B cell (primary cell): ENCODE measurements around the gene SDC1. TPM values are rescaled to one million over a fixed set of nuclear protein-coding genes. Genes with fewer than 3 reads are reported as not detected.

Source experiments
- ATAC-seq: fragments of 200-7000 bp; cut with Tn5 transposase; one replicate; pipeline ENCODE4 v1.10.0; 2021; ENCODE audit warnings: low read depth, mild to moderate bottlenecking, moderate number of reproducible peaks, moderate library complexity
- CTCF ChIA-PET: fragments of 350-600 bp; sonication (Branson Sonifier 250); formaldehyde crosslinking; loops from one replicate; lab custom pipeline; 2021; ENCODE audit warnings: antibody characterized with exemption, inconsistent platforms; lab: Charles Lee
- POLR2A ChIA-PET: fragments of 350-600 bp; sonication (Branson Sonifier 250); formaldehyde crosslinking; loops from one replicate; lab custom pipeline; 2021; ENCODE audit warnings: antibody characterized with exemption; lab: Charles Lee
- DNase-seq: peaks from one replicate; pipeline ENCODE4 v3.0.0; 2013
- H2AFZ ChIP-seq: 2 replicates; pipeline ENCODE4 v1.6.1; 2012; ENCODE audit warnings: mild to moderate bottlenecking, low read depth, low read length; ENCODE audit not compliant: insufficient read depth, poor library complexity, severe bottlenecking
- H3K27ac ChIP-seq, 2 donors: 1 replicate in 1 of 2; 2 replicates in 1 of 2; pipeline ENCODE4 v1.5.1; 2012 to 2013; ENCODE audit warnings: low read length in 2 of 2, mild to moderate bottlenecking in 2 of 2, moderate library complexity in 1 of 2
- H3K27me3 ChIP-seq, 4 experiments: fragments of 200-600 bp in 1 of 4; sonication (generic) in 1 of 4; replicated peaks in 1 of 4; 1 replicate in 2 of 4; 2 replicates in 2 of 4; pipeline versions ENCODE4 v1.6.1 to v1.7.0; 2013 to 2016; ENCODE audit warnings: low read length in 3 of 4, mild to moderate bottlenecking in 2 of 4, mixed read lengths in 1 of 4, moderate library complexity in 1 of 4; ENCODE audit not compliant: insufficient read depth in 4 of 4, control insufficient read depth in 3 of 4; ENCODE audit errors: control extremely low read depth in 1 of 4
- H3K36me3 ChIP-seq, 2 experiments: replicated peaks in 1 of 2; 1 replicate in 1 of 2; 2 replicates in 1 of 2; pipeline versions ENCODE4 v1.6.1 to v1.7.1; 2013; ENCODE audit warnings: low read length in 1 of 2; ENCODE audit not compliant: insufficient read depth in 2 of 2, control insufficient read depth in 1 of 2; ENCODE audit errors: control extremely low read depth in 1 of 2, extremely low read depth in 1 of 2
- H3K4me1 ChIP-seq, 2 donors: fragments of 200-600 bp in 1 of 2; sonication (generic) in 1 of 2; 1 replicate in 1 of 2; 2 replicates in 1 of 2; pipeline versions ENCODE4 v1.5.1 to v1.6.1; 2013 to 2017; ENCODE audit warnings: low read length in 2 of 2; ENCODE audit not compliant: control insufficient read depth in 2 of 2, insufficient read depth in 2 of 2
- H3K4me2 ChIP-seq: replicated peaks from 2 replicates; pipeline ENCODE3; 2012; ENCODE audit warnings: mild to moderate bottlenecking, low read depth, low read length; ENCODE audit not compliant: poor library complexity, severe bottlenecking
- H3K4me3 ChIP-seq, 5 experiments: fragments of 200-600 bp in 1 of 5; sonication (generic) in 1 of 5; 1 replicate in 3 of 5; 2 replicates in 2 of 5; pipeline versions ENCODE4 v1.5.1 to v1.7.0; 2011 to 2016; ENCODE audit warnings: low read length in 4 of 5, mild to moderate bottlenecking in 4 of 5, low read depth in 2 of 5, control low read depth in 1 of 5, moderate library complexity in 1 of 5; ENCODE audit not compliant: insufficient read depth in 1 of 5; ENCODE audit errors: control extremely low read depth in 1 of 5, extremely low read depth in 1 of 5
- H3K79me2 ChIP-seq: fragments of 200-600 bp; sonication (generic); one replicate; pipeline ENCODE4 v1.6.0; 2016; ENCODE audit warnings: low read length; ENCODE audit not compliant: control insufficient read depth, insufficient read depth
- H3K9ac ChIP-seq: fragments of 200-600 bp; sonication (generic); 2 replicates; pipeline ENCODE4 v1.6.1; 2017; ENCODE audit warnings: mild to moderate bottlenecking, low read length, moderate library complexity
- H3K9me3 ChIP-seq, 3 donors: one replicate each; pipeline versions ENCODE4 v1.6.1 to v1.7.1; 2013; ENCODE audit warnings: low read length in 2 of 3; ENCODE audit not compliant: control insufficient read depth in 2 of 3, insufficient read depth in 1 of 3; ENCODE audit errors: control extremely low read depth in 1 of 3
- H4K20me1 ChIP-seq: 2 replicates; pipeline ENCODE4 v1.6.0; 2012; ENCODE audit warnings: mild to moderate bottlenecking, low read length; ENCODE audit not compliant: insufficient read depth, control insufficient read depth, poor library complexity, severe bottlenecking
- H3K27ac Mint-ChIP-seq: one replicate; pipeline ENCODE4 v1.8.0; 2021; ENCODE audit warnings: mixed read lengths
- H3K27me3 Mint-ChIP-seq: one replicate; pipeline ENCODE4 v1.8.0; 2021; ENCODE audit warnings: mixed read lengths
- H3K4me1 Mint-ChIP-seq: one replicate; pipeline ENCODE4 v1.8.0; 2021; ENCODE audit warnings: mixed read lengths
- H3K4me3 Mint-ChIP-seq: one replicate; pipeline ENCODE4 v1.8.0; 2021; ENCODE audit warnings: mixed read lengths
- H3K9me3 Mint-ChIP-seq: one replicate; pipeline ENCODE4 v1.8.0; 2022; ENCODE audit warnings: mixed read lengths; ENCODE audit not compliant: insufficient read depth
- EZH2 ChIP-seq: IDR thresholded peaks from 2 replicates; pipeline ENCODE4 v1.6.1; 2012; ENCODE audit warnings: borderline replicate concordance, low read depth, mild to moderate bottlenecking, moderate library complexity, low read length; ENCODE audit not compliant: insufficient read depth, poor library complexity, severe bottlenecking
- whole genome bisulfite sequencing: methylation state at CpG from one replicate; pipeline ENCODE4 v1.1.5; 2013; ENCODE audit warnings: missing lambda C conversion rate; ENCODE audit not compliant: insufficient coverage; 5-methylcytosine and 5-hydroxymethylcytosine counted together
- intact Hi-C: fragments of 100-400 bp; cut with micrococcal nuclease; formaldehyde crosslinking; loops from one replicate; pipeline ENCODE4 v1.10.0; 2022
- polyA plus RNA-seq: library from polyadenylated mRNA; depleted of rRNA; stranded (reverse); fragments of >200 nt; gene quantifications from 2 replicates; pipeline ENCODE4 v1.2.3, GENCODE V29; 2012
- total RNA-seq, 2 donors: library from RNA; stranded (reverse); fragments of 120-200 nt in 1 of 2; gene quantifications; 1 replicate in 1 of 2; 2 replicates in 1 of 2; pipeline versions ENCODE4 v1.2.3 to v1.2.4, GENCODE V29; 2013 to 2022
- TF ChIP-seq, protein P1 (sequence below): fragments of 200-600 bp; IDR thresholded peaks from one replicate; pipeline ENCODE4 v1.8.0; 2022; ENCODE audit warnings: antibody characterized with exemption, mild to moderate bottlenecking

The SDC1 gene
- total and polyA plus RNA-seq, 2 donors (not counting 1 experiment from before 2014, with no cell fraction given): 0.22 TPM; not detected in 1

DNA sequence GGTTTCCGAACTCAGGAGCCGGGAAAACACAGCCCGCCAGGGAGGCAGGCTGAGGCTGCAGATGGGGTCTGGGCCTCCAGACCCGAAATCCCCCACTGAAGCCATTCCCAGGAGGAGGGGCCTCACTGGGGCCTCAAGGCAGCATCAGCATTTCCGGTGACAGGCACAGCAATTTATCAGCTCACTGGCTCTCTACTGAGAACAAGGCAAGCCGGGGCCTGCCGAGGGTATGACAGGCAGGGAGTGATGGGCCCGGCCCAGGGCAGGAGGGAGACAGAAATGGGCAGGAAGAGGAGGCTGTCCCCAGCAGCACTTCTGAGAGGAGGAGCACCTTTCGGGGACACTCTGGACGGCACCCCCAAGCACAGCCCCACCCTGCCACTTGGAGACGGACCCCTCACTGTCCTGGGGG is 12.5 kb downstream of the SDC1 start:
- no peaks in the 10 kb centered on the region for H3K4me1 ChIP-seq
- H2AFZ ChIP-seq: no peak overlapping the region
- no peak overlapping the region for H3K9ac ChIP-seq
- H3K4me1 Mint-ChIP-seq: peaks cover 2% of the 10 kb centered on the region
- H4K20me1 ChIP-seq: no peaks in the 10 kb centered on the region
- TF ChIP-seq, protein P1, sequence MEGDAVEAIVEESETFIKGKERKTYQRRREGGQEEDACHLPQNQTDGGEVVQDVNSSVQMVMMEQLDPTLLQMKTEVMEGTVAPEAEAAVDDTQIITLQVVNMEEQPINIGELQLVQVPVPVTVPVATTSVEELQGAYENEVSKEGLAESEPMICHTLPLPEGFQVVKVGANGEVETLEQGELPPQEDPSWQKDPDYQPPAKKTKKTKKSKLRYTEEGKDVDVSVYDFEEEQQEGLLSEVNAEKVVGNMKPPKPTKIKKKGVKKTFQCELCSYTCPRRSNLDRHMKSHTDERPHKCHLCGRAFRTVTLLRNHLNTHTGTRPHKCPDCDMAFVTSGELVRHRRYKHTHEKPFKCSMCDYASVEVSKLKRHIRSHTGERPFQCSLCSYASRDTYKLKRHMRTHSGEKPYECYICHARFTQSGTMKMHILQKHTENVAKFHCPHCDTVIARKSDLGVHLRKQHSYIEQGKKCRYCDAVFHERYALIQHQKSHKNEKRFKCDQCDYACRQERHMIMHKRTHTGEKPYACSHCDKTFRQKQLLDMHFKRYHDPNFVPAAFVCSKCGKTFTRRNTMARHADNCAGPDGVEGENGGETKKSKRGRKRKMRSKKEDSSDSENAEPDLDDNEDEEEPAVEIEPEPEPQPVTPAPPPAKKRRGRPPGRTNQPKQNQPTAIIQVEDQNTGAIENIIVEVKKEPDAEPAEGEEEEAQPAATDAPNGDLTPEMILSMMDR: no peak
- TF ChIP-seq EZH2: no peak
- H3K27ac Mint-ChIP-seq: no peak overlapping the region
- no peak overlapping the region for H3K4me3 Mint-ChIP-seq
- H3K27me3 Mint-ChIP-seq: no peaks in the 10 kb centered on the region
- H3K27ac ChIP-seq: no peak overlapping the region
- CTCF ChIA-PET: no interaction called here
- DNase-seq (no peak), ATAC-seq (no peak)
- H3K79me2 ChIP-seq: no peaks in the 10 kb centered on the region
- H3K36me3 ChIP-seq: no peaks in the 10 kb centered on the region
- H3K9me3 Mint-ChIP-seq: no peaks in the 10 kb centered on the region
- H3K4me3 ChIP-seq: no peak overlapping the region
- no peaks in the 10 kb centered on the region for H3K9me3 ChIP-seq
- 57% methylated on average over 10 of the region's 11 CpGs for WGBS
- no peak overlapping the region for H3K4me2 ChIP-seq
- intact Hi-C loops: no loop called here
- H3K27me3 ChIP-seq: peaks cover 0 to 2% (median 0%) of the 10 kb centered on the region in 4 experiments
- POLR2A ChIA-PET: no interaction called here

DNA sequence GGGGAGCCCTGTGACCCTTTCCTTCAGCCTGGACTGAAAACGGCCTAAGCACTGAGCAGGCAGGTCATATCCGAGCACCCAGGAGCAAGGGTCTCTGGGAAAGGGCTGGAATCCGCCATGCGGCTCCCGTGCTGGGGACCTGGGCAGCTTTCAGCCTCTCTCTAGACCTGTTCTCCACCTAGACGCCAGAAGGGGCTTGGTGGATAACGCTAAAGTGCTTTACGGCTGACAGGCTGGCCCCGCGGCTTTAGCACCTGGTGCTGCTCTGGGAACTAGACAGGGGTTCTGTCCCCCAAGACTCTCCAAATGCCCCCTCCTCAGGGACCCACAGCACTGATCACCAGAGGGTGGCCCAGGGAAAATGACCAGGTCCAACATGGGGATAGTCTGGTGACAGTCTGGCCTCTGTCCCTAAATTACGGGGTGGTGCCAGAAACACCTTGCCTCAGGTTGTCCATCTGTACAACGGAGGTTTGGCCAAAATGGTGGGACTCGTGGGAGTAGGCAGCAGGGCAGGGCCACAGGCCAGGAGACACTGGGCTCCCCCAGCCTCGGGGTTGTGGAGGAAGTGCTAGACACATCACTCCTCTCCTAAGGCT is 13.0 kb downstream of the SDC1 start:
- ATAC-seq (no peak), DNase-seq (no peak)
- WGBS: 89% methylated on average over 13 of the region's 14 CpGs
- Histone ChIP-seq H3K4me3 (no peak overlapping the region), H3K36me3 (no peaks in the 10 kb centered on the region), H3K9ac (no peak overlapping the region), H3K27ac (no peak overlapping the region), H2AFZ (no peak overlapping the region), H3K4me1 (no peaks in the 10 kb centered on the region), H3K4me2 (no peak overlapping the region), H4K20me1 (no peaks in the 10 kb centered on the region), H3K79me2 (no peaks in the 10 kb centered on the region), H3K27me3 (no peaks in the 10 kb centered on the region), H3K9me3 (no peaks in the 10 kb centered on the region)
- H3K4me3 Mint-ChIP-seq: no peak overlapping the region
- H3K9me3 Mint-ChIP-seq: no peaks in the 10 kb centered on the region
- TF ChIP-seq, protein P1: no peak
- no peak for TF ChIP-seq EZH2
- no peaks in the 10 kb centered on the region for H3K27me3 Mint-ChIP-seq
- no peak overlapping the region for H3K27ac Mint-ChIP-seq
- POLR2A ChIA-PET: no interaction called here
- CTCF ChIA-PET: no interaction called here
- intact Hi-C loops: no loop called here
- peaks cover 5% of the 10 kb centered on the region for H3K4me1 Mint-ChIP-seq
